Hepatocyte (in vitro differentiated cells): ENCODE results near the gene SPTBN5.

Experiments used
- CTCF ChIP-seq: fragments of 200-600 bp; sonication (generic); IDR thresholded peaks from 2 replicates; pipeline ENCODE4 v1.5.1; 2016; ENCODE audit warnings: antibody characterized with exemption, mild to moderate bottlenecking; ENCODE audit not compliant: poor library complexity
- EZH2phosphoT487 ChIP-seq: fragments of 200-600 bp; sonication (generic); IDR thresholded peaks from one replicate; pipeline ENCODE4 v1.6.1; 2018; ENCODE audit warnings: antibody characterized with exemption, mild to moderate bottlenecking, low read depth, moderate library complexity; ENCODE audit not compliant: unreplicated experiment, severe bottlenecking

- TF ChIP-seq CTCF (no peak), EZH2phosphoT487 (no peak)
Observed at GRCh38 chr15:41907141-41907540, 13.3 kb upstream of the SPTBN5 start.
